Fibroblast of the aortic adventitia (primary cell): Measurements from ENCODE around the gene S100A4. TPM values are rescaled to one million over a fixed set of nuclear protein-coding genes. Genes with fewer than 3 reads are reported as not detected.

ENCODE experiments used
- DNase-seq: peaks from one replicate; pipeline ENCODE4 v3.0.0-alpha.2; 2010; ENCODE audit warnings: low read depth
- H3K4me3 ChIP-seq: 2 replicates; pipeline ENCODE4 v1.5.1; 2011; ENCODE audit warnings: low read depth, mild to moderate bottlenecking, control low read depth, low read length, moderate library complexity
- CTCF ChIP-seq: IDR thresholded peaks from 2 replicates; pipeline ENCODE4 v1.5.1; 2011; ENCODE audit warnings: mild to moderate bottlenecking, low read length, control low read depth, inconsistent platforms; ENCODE audit not compliant: insufficient read depth
- total RNA-seq: library from RNA; depleted of rRNA; stranded (reverse); fragments of >200 nt; gene quantifications from 2 replicates; pipeline ENCODE4 v1.2.3, GENCODE V29; 2012; ENCODE audit warnings: low replicate concordance

Gene S100A4
- total RNA-seq, 1 donor: 585 TPM

GRCh38 chr1:153548722-153549688 lies 3.4 kb upstream of the S100A4 start, which contains the start of gene S100A3:
TSS of gene S100A3 (minus strand) at chr1:153549258. CDS start at chr1:153548485, 773 bp downstream.
- peak; percentile 93 for DNase-seq
- H3K4me3 ChIP-seq: no peak within 1 kb of the TSS
- TF ChIP-seq CTCF: peak; percentile 47

DNA sequence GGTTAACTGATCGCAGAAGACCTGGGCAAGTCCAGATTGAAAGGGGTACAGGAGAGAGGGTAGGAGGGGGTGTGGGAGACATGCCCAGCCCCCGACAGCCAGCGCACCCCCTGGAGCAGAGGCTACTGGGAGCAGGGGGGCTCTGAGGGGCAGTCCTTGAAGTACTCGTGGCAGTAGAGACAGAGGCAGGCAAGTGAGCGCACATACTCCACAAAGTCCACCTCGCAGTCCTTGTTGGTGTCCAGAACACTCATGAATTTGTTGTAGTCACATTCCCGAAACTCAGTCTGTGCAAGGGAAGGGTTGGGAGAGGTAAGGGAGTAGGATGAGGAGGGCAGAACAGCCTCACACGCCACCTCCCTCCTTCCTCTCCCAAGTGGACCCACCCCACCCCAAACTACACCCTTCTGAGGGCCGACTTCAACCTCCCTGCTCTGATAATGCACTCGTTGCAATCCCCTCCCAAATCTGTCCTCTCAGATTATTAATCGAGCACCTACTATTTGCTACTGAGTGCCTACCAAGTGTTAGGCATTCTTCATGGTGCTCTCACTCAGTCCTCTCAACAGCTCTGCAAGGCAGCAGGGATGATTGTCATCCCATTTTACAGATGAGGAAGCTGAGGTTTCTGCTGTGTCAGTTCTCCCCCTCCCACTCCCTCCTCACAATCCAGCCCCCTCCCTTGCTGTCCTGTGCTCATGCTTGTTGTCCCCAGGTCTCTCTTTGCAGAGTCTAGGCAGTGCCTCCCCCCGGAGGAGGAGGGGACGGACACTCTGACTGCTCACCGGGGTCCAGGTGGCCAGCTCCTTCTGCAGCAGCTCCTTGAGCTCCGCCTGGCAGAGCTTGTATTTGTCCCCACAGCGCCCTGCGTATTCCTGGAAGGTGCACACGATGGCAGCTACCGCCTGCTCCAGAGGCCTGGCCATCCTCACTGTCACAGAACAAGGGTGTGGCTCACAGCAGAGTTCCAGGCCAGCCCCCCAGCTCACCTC lies 2.2 kb upstream of the S100A4 start:
- H3K4me3 ChIP-seq: no peak overlapping the region
- DNase-seq: no peak
- no peak for TF ChIP-seq CTCF

GRCh38 chr1:153546796-153547559 lies 1.4 kb upstream of the S100A4 start:
- TF ChIP-seq CTCF: peak; percentile 12
- DNase-seq: no peak
- H3K4me3 ChIP-seq: peak overlapping the region; percentile 18

GRCh38 chr1:153546371-153546770 lies 765 bp upstream of the S100A4 start:
- peak overlapping the region; percentile 65 for H3K4me3 ChIP-seq
- TF ChIP-seq CTCF: no peak
- DNase-seq: no peak

- H3K4me3 ChIP-seq: peak overlapping the region; percentile 62
- no peak for DNase-seq
- no peak for TF ChIP-seq CTCF
Observed at GRCh38 chr1:153544453-153545066, 1.0 kb downstream of the S100A4 start.
